Naive thymus-derived CD8-positive, alpha-beta T cell (primary cell): ENCODE measurements around the gene DNAJA1. TPM values are rescaled to one million over a fixed set of nuclear protein-coding genes. Genes with fewer than 3 reads are reported as not detected.

ENCODE experiments used
- ATAC-seq, 2 donors: fragments of 150-1000 bp; cut with Tn5 transposase in 1 of 2; sonication (Bioruptor Pico), chemical (Tn5 transposase) in 1 of 2; 1 replicate in 1 of 2; 2 replicates in 1 of 2; pipeline ENCODE4 v1.10.0; 2021; ENCODE audit warnings: mild to moderate bottlenecking in 2 of 2, moderate library complexity in 2 of 2
- POLR2A ChIA-PET: fragments of 350-600 bp; sonication (Branson Sonifier 250); formaldehyde crosslinking; loops from one replicate; lab custom pipeline; 2021; ENCODE audit warnings: antibody characterized with exemption; lab: Charles Lee
- DNase-seq, 10 donors: peaks; one replicate each; pipeline versions ENCODE4 v3.0.0 to v3.0.0-alpha.2; 2020 to 2022
- H3K27ac Mint-ChIP-seq, 10 donors: one replicate each; pipeline ENCODE4 v1.8.0; 2020 to 2022; ENCODE audit warnings: mild to moderate bottlenecking in 10 of 10, mixed read lengths in 10 of 10, moderate library complexity in 4 of 10, inconsistent platforms in 1 of 10
- H3K27me3 Mint-ChIP-seq, 5 donors: one replicate each; pipeline ENCODE4 v1.8.0; 2021 to 2022; ENCODE audit warnings: mixed read lengths in 5 of 5
- H3K36me3 Mint-ChIP-seq, 3 donors: one replicate each; pipeline ENCODE4 v1.8.0; 2020 to 2022; ENCODE audit warnings: mixed read lengths in 3 of 3, mild to moderate bottlenecking in 2 of 3, inconsistent platforms in 1 of 3
- H3K4me1 Mint-ChIP-seq, 4 donors: one replicate each; pipeline ENCODE4 v1.8.0; 2021 to 2022; ENCODE audit warnings: mixed read lengths in 4 of 4
- H3K4me3 Mint-ChIP-seq, 10 donors: one replicate each; pipeline ENCODE4 v1.8.0; 2020 to 2022; ENCODE audit warnings: mild to moderate bottlenecking in 10 of 10, mixed read lengths in 10 of 10, moderate library complexity in 6 of 10, inconsistent platforms in 1 of 10
- H3K9me3 Mint-ChIP-seq, 9 donors: one replicate each; pipeline ENCODE4 v1.8.0; 2020 to 2022; ENCODE audit warnings: mixed read lengths in 9 of 9, mild to moderate bottlenecking in 3 of 9, inconsistent platforms in 1 of 9, moderate library complexity in 1 of 9
- polyA plus RNA-seq, 3 donors: library from polyadenylated mRNA; unstranded; fragments of 300-500 nt; fragmentation: Illumina TruSeq; gene quantifications; one replicate each; pipeline ENCODE4 v1.2.3, GENCODE V29; 2021
- total RNA-seq, 8 experiments: library from RNA in 2 of 8; stranded (reverse) in 2 of 8; gene quantifications; one replicate each; pipeline ENCODE4 v1.2.3 and lab custom pipeline; 2021 to 2026

DNAJA1 gene
- total and polyA plus RNA-seq, 5 experiments from 2014 or later, result 62.8 to 101 (median 70.7) TPM

GRCh38 chr9:33013962-33014664, 11.0 kb upstream of the DNAJA1 start:
- H3K27me3 Mint-ChIP-seq, result no peaks in the 10 kb centered on the region
- H3K4me3 Mint-ChIP-seq, result no peak overlapping the region
- POLR2A ChIA-PET, result interaction anchor here (1.0 kb wide), 1 partner anchor 12 kb away, joined by 3 read pairs; no protein-coding TSS in a partner anchor
- peaks cover 0 to 9% (median 5%) of the 10 kb centered on the region in 4 donors for H3K4me1 Mint-ChIP-seq
- DNase-seq (no peak), ATAC-seq (no peak)
- no peaks in the 10 kb centered on the region for H3K9me3 Mint-ChIP-seq
- H3K36me3 Mint-ChIP-seq, result peaks cover 0 to 7% (median 0%) of the 10 kb centered on the region in 3 donors
- peak overlapping the region in 1 of 10 donors; percentile 9 for H3K27ac Mint-ChIP-seq

GRCh38 chr9:33014665-33015014, 10.4 kb upstream of the DNAJA1 start:
- ATAC-seq, result no peak
- H3K9me3 Mint-ChIP-seq, result no peaks in the 10 kb centered on the region
- DNase-seq, result no peak
- no peaks in the 10 kb centered on the region for H3K27me3 Mint-ChIP-seq
- POLR2A ChIA-PET, result interaction anchor here (0.8 kb wide), 1 partner anchor 10 kb away, joined by 3 read pairs; the partner anchor contains the start of gene DNAJA1
- H3K4me1 Mint-ChIP-seq, result peaks cover 0 to 8% (median 4%) of the 10 kb centered on the region in 4 donors
- no peak overlapping the region for H3K4me3 Mint-ChIP-seq
- H3K36me3 Mint-ChIP-seq, result peaks cover 0 to 7% (median 0%) of the 10 kb centered on the region in 3 donors
- peak overlapping the region in 1 of 10 donors; percentile 9 for H3K27ac Mint-ChIP-seq

- H3K27me3 Mint-ChIP-seq, result no peaks in the 10 kb centered on the region
- peaks cover 0 to 22% (median 3%) of the 10 kb centered on the region in 3 donors for H3K36me3 Mint-ChIP-seq
- H3K4me3 Mint-ChIP-seq, result no peak overlapping the region
- POLR2A ChIA-PET, result interaction anchor here (0.5 kb wide), 1 partner anchor 273 kb away, joined by 4 read pairs; the partner anchor contains the start of gene NFX1
- H3K4me1 Mint-ChIP-seq, result peaks cover 12 to 19% (median 15%) of the 10 kb centered on the region in 4 donors
- DNase-seq (no peak), ATAC-seq (no peak)
- peak overlapping the region in 1 of 10 donors; percentile 67 for H3K27ac Mint-ChIP-seq
- no peaks in the 10 kb centered on the region for H3K9me3 Mint-ChIP-seq
Measured at GRCh38 chr9:33017283-33018041, 7.6 kb upstream of the DNAJA1 start.

GRCh38 chr9:33019797-33020196, 5.3 kb upstream of the DNAJA1 start:
- peaks cover 0 to 22% (median 3%) of the 10 kb centered on the region in 3 donors for H3K36me3 Mint-ChIP-seq
- POLR2A ChIA-PET, result no interaction called here
- no peak overlapping the region for H3K4me3 Mint-ChIP-seq
- no peak for ATAC-seq
- peaks cover 22 to 36% (median 35%) of the 10 kb centered on the region in 4 donors for H3K4me1 Mint-ChIP-seq
- H3K9me3 Mint-ChIP-seq, result no peaks in the 10 kb centered on the region
- peak overlapping the region in 1 of 10 donors; percentile 18 for H3K27ac Mint-ChIP-seq
- DNase-seq, result no peak
- no peaks in the 10 kb centered on the region for H3K27me3 Mint-ChIP-seq

GRCh38 chr9:33022303-33022702, 2.8 kb upstream of the DNAJA1 start:
- peak overlapping the region in 6 of 10 donors; percentile 22 to 83 (median 42) for H3K27ac Mint-ChIP-seq
- peaks cover 29 to 52% (median 49%) of the 10 kb centered on the region in 4 donors for H3K4me1 Mint-ChIP-seq
- H3K27me3 Mint-ChIP-seq, result no peaks in the 10 kb centered on the region
- DNase-seq, result no peak
- peaks cover 0 to 39% (median 7%) of the 10 kb centered on the region in 3 donors for H3K36me3 Mint-ChIP-seq
- no peaks in the 10 kb centered on the region for H3K9me3 Mint-ChIP-seq
- POLR2A ChIA-PET, result interaction anchor here (0.6 kb wide), 1 partner anchor 243 kb away, joined by 3 read pairs; no protein-coding TSS in a partner anchor
- ATAC-seq, result no peak
- H3K4me3 Mint-ChIP-seq, result peak overlapping the region in 4 of 10 donors; percentile 4 to 50 (median 14)

GRCh38 chr9:33022755-33023154, 2.3 kb upstream of the DNAJA1 start:
- POLR2A ChIA-PET, result interaction anchor here (0.6 kb wide), 1 partner anchor 243 kb away, joined by 3 read pairs; no protein-coding TSS in a partner anchor
- Mint-ChIP-seq H3K4me1 (peaks cover 29 to 56% (median 53%) of the 10 kb centered on the region in 4 donors), H3K27ac (peak overlapping the region in 9 of 10 donors; percentile 21 to 83 (median 59)), H3K36me3 (peaks cover 0 to 42% (median 7%) of the 10 kb centered on the region in 3 donors), H3K27me3 (no peaks in the 10 kb centered on the region), H3K9me3 (no peaks in the 10 kb centered on the region), H3K4me3 (peak overlapping the region in 7 of 10 donors; percentile 14 to 97 (median 65))
- DNase-seq (no peak), ATAC-seq (no peak)

GRCh38 chr9:33023661-33024060, 1.4 kb upstream of the DNAJA1 start:
- ATAC-seq (no peak), DNase-seq (no peak)
- Mint-ChIP-seq H3K27ac (peak overlapping the region; percentile 83 to 98 (median 96)), H3K4me3 (peak overlapping the region; percentile 84 to 98 (median 92)), H3K27me3 (no peaks in the 10 kb centered on the region), H3K9me3 (no peaks in the 10 kb centered on the region), H3K4me1 (peaks cover 34 to 65% (median 62%) of the 10 kb centered on the region in 4 donors), H3K36me3 (peaks cover 0 to 49% (median 7%) of the 10 kb centered on the region in 3 donors)
- POLR2A ChIA-PET, result interaction anchor here (0.9 kb wide), 1 partner anchor 24 kb away, joined by 3 read pairs; no protein-coding TSS in a partner anchor

- no peaks in the 10 kb centered on the region for H3K27me3 Mint-ChIP-seq
- ATAC-seq (no peak), DNase-seq (no peak)
- no peaks in the 10 kb centered on the region for H3K9me3 Mint-ChIP-seq
- H3K4me3 Mint-ChIP-seq, result peak overlapping the region; percentile 84 to 98 (median 92)
- peaks cover 0 to 52% (median 12%) of the 10 kb centered on the region in 3 donors for H3K36me3 Mint-ChIP-seq
- H3K27ac Mint-ChIP-seq, result peak overlapping the region; percentile 83 to 98 (median 96)
- POLR2A ChIA-PET, result interaction anchor here (0.6 to 3.2 kb wide), 16 partner anchors 9 to 532 kb away, joined by 3 to 19 read pairs (median 3); partner anchors contain the start of genes B4GALT1, BAG1, CHMP5 and NFX1
- peaks cover 36 to 72% (median 69%) of the 10 kb centered on the region in 4 donors for H3K4me1 Mint-ChIP-seq
Measured at GRCh38 chr9:33024126-33024965, 727 bp upstream of the DNAJA1 start.

- Mint-ChIP-seq H3K27me3 (no peaks in the 10 kb centered on the region), H3K4me1 (peaks cover 33 to 83% (median 74%) of the 10 kb centered on the region in 4 donors), H3K9me3 (no peaks in the 10 kb centered on the region), H3K27ac (peak overlapping the region; percentile 83 to 98 (median 96)), H3K4me3 (peak overlapping the region; percentile 84 to 98 (median 92)), H3K36me3 (peaks cover 0 to 59% (median 18%) of the 10 kb centered on the region in 3 donors)
- DNase-seq (peak; percentile 63 to 86 (median 78)), ATAC-seq (peak; percentile 57)
- POLR2A ChIA-PET, result interaction anchor here (1.0 to 3.2 kb wide), 14 partner anchors 8 to 647 kb away, joined by 3 to 19 read pairs (median 6); partner anchors contain the start of genes APTX, B4GALT1, NFX1 and SMU1
Measured at GRCh38 chr9:33025572-33026342, 684 bp downstream of the DNAJA1 start.

GRCh38 chr9:33029231-33029786, 4.2 kb downstream of the DNAJA1 start:
- H3K36me3 Mint-ChIP-seq, result peaks cover 3 to 87% (median 32%) of the 10 kb centered on the region in 3 donors

More at GRCh38 chr9:33029231-33029786, 4.2 kb downstream of the DNAJA1 start:
- POLR2A ChIA-PET, result interaction anchor here (0.8 kb wide), 1 partner anchor 25 kb away, joined by 3 read pairs; no protein-coding TSS in a partner anchor
- H3K27me3 Mint-ChIP-seq, result no peaks in the 10 kb centered on the region
- DNase-seq (no peak), ATAC-seq (no peak)
- H3K4me3 Mint-ChIP-seq, result peak overlapping the region in 8 of 10 donors; percentile 5 to 90 (median 40)
- peaks cover 28 to 74% (median 69%) of the 10 kb centered on the region in 4 donors for H3K4me1 Mint-ChIP-seq
- peak overlapping the region in 8 of 10 donors; percentile 18 to 80 (median 75) for H3K27ac Mint-ChIP-seq
- no peaks in the 10 kb centered on the region for H3K9me3 Mint-ChIP-seq
